ENCODE results near the gene NYAP1. TPM values are rescaled to one million over a fixed set of nuclear protein-coding genes. Genes with fewer than 3 reads are reported as not detected.

The NYAP1 gene
- total and polyA plus RNA-seq, 2 donors from 2014 or later: 0.41 to 0.69 TPM

- no peak for TF ChIP-seq CTCF (IDR thresholded peaks at IDR 0.05; ENCODE audit: borderline replicate concordance, extremely low read depth, insufficient read depth)
- Histone ChIP-seq H3K9ac (ENCODE audit: low read length in 3 of 3) (peak overlapping the region in 1 of 3 donors; percentile 23), H3K9me3 (ENCODE audit: control insufficient read depth in 2 of 3, insufficient read depth in 1 of 3, low read length in 3 of 3) (no peaks in the 10 kb centered on the region), H3K27ac (ENCODE audit: low read depth in 2 of 2, low read length in 2 of 2) (peak overlapping the region in 1 of 2 donors; percentile 92), H3K4me3 (ENCODE audit: low read length in 3 of 3) (no peak overlapping the region), H3K4me1 (ENCODE audit: control insufficient read depth in 2 of 3, insufficient read depth in 2 of 3, low read depth in 1 of 3, low read length in 3 of 3) (peaks cover 7 to 38% (median 38%) of the 10 kb centered on the region in 3 donors), H3K36me3 (ENCODE audit: control insufficient read depth in 2 of 3, insufficient read depth in 3 of 3, low read length in 3 of 3) (no peaks in the 10 kb centered on the region), H3K27me3 (ENCODE audit: control insufficient read depth, insufficient read depth, low read length) (no peaks in the 10 kb centered on the region)
- FAIRE-seq (no peak), DNase-seq (no peak)
- intact Hi-C loops (cut with DNase I): no loop called here
These were observed 59.9 kb downstream of the NYAP1 start for GRCh38 chr7:100543586-100543985.

- Histone ChIP-seq H3K9me3 (ENCODE audit: control insufficient read depth in 2 of 3, insufficient read depth in 1 of 3, low read length in 3 of 3) (no peaks in the 10 kb centered on the region), H3K36me3 (ENCODE audit: control insufficient read depth in 2 of 3, insufficient read depth in 3 of 3, low read length in 3 of 3) (no peaks in the 10 kb centered on the region), H3K27ac (ENCODE audit: low read depth in 2 of 2, low read length in 2 of 2) (peak overlapping the region; percentile 79 to 92), H3K27me3 (ENCODE audit: control insufficient read depth, insufficient read depth, low read length) (no peaks in the 10 kb centered on the region), H3K4me1 (ENCODE audit: control insufficient read depth in 2 of 3, insufficient read depth in 2 of 3, low read depth in 1 of 3, low read length in 3 of 3) (peaks cover 7 to 40% (median 39%) of the 10 kb centered on the region in 3 donors), H3K9ac (ENCODE audit: low read length in 3 of 3) (no peak overlapping the region), H3K4me3 (ENCODE audit: low read length in 3 of 3) (no peak overlapping the region)
- FAIRE-seq (no peak), DNase-seq (no peak)
- TF ChIP-seq CTCF (IDR thresholded peaks at IDR 0.05; ENCODE audit: borderline replicate concordance, extremely low read depth, insufficient read depth): no peak
- intact Hi-C loops (cut with DNase I): no loop called here
These were observed 60.7 kb downstream of the NYAP1 start for GRCh38 chr7:100544386-100544785.

Other genes starting within 250 kb of the NYAP1 start
- gene SPDYE3, start 176.2 kb upstream of the NYAP1 start, total RNA-seq: not detected
- not detected for gene SPDYE3, start 176.2 kb upstream of the NYAP1 start, polyA plus RNA-seq (ENCODE audit: insufficient read depth, low read depth, low replicate concordance)
- 76.4 TPM for gene PILRB, start 125.8 kb upstream of the NYAP1 start, total RNA-seq
- gene PILRB, start 125.8 kb upstream of the NYAP1 start, polyA plus RNA-seq (ENCODE audit: insufficient read depth, low read depth, low replicate concordance): 45.0 TPM
- 18.8 TPM for gene PILRA, start 110.4 kb upstream of the NYAP1 start, total RNA-seq
- 15.4 TPM for gene PILRA, start 110.4 kb upstream of the NYAP1 start, polyA plus RNA-seq (ENCODE audit: insufficient read depth, low read depth, low replicate concordance)
- 3.0 TPM for gene ZCWPW1, start 55.2 kb upstream of the NYAP1 start, total RNA-seq
- 7.9 TPM for gene ZCWPW1, start 55.2 kb upstream of the NYAP1 start, polyA plus RNA-seq (ENCODE audit: insufficient read depth, low read depth, low replicate concordance)
- 47.2 TPM for gene MEPCE, start 54.1 kb upstream of the NYAP1 start, total RNA-seq
- 33.4 TPM for gene MEPCE, start 54.1 kb upstream of the NYAP1 start, polyA plus RNA-seq (ENCODE audit: insufficient read depth, low read depth, low replicate concordance)
- 41.7 TPM for gene PPP1R35, start 47.4 kb upstream of the NYAP1 start, total RNA-seq
- gene PPP1R35, start 47.4 kb upstream of the NYAP1 start, polyA plus RNA-seq (ENCODE audit: insufficient read depth, low read depth, low replicate concordance): 40.2 TPM
- gene SPACDR, start 19.7 kb upstream of the NYAP1 start, total RNA-seq: 0.54 TPM
- not detected for gene SPACDR, start 19.7 kb upstream of the NYAP1 start, polyA plus RNA-seq (ENCODE audit: insufficient read depth, low read depth, low replicate concordance)
- gene TSC22D4, start 4.7 kb upstream of the NYAP1 start, total RNA-seq: 61.5 TPM
- 67.0 TPM for gene TSC22D4, start 4.7 kb upstream of the NYAP1 start, polyA plus RNA-seq (ENCODE audit: insufficient read depth, low read depth, low replicate concordance)
- gene AGFG2, start 55.3 kb downstream of the NYAP1 start, total RNA-seq: 37.3 TPM
- 24.3 TPM for gene AGFG2, start 55.3 kb downstream of the NYAP1 start, polyA plus RNA-seq (ENCODE audit: insufficient read depth, low read depth, low replicate concordance)
- 9.8 TPM for gene SAP25, start 90.0 kb downstream of the NYAP1 start, total RNA-seq
- 5.7 TPM for gene SAP25, start 90.0 kb downstream of the NYAP1 start, polyA plus RNA-seq (ENCODE audit: insufficient read depth, low read depth, low replicate concordance)
- gene LRCH4, start 102.2 kb downstream of the NYAP1 start, total RNA-seq: 62.9 TPM
- 23.2 TPM for gene LRCH4, start 102.2 kb downstream of the NYAP1 start, polyA plus RNA-seq (ENCODE audit: insufficient read depth, low read depth, low replicate concordance)
- 0.60 TPM for gene FBXO24, start 102.4 kb downstream of the NYAP1 start, total RNA-seq
- gene FBXO24, start 102.4 kb downstream of the NYAP1 start, polyA plus RNA-seq (ENCODE audit: insufficient read depth, low read depth, low replicate concordance): 0.95 TPM
- 51.5 TPM for gene PCOLCE, start 118.4 kb downstream of the NYAP1 start, total RNA-seq
- gene PCOLCE, start 118.4 kb downstream of the NYAP1 start, polyA plus RNA-seq (ENCODE audit: insufficient read depth, low read depth, low replicate concordance): 42.9 TPM
- 18.2 TPM for gene MOSPD3, start 128.6 kb downstream of the NYAP1 start, total RNA-seq
- 30.6 TPM for gene MOSPD3, start 128.6 kb downstream of the NYAP1 start, polyA plus RNA-seq (ENCODE audit: insufficient read depth, low read depth, low replicate concordance)
- gene TFR2, start 157.6 kb downstream of the NYAP1 start, total RNA-seq: 0.79 TPM
- 0.22 TPM for gene TFR2, start 157.6 kb downstream of the NYAP1 start, polyA plus RNA-seq (ENCODE audit: insufficient read depth, low read depth, low replicate concordance)
- gene ACTL6B, start 172.5 kb downstream of the NYAP1 start, total RNA-seq: not detected
- not detected for gene ACTL6B, start 172.5 kb downstream of the NYAP1 start, polyA plus RNA-seq (ENCODE audit: insufficient read depth, low read depth, low replicate concordance)
- gene GNB2, start 189.8 kb downstream of the NYAP1 start, total RNA-seq: 265 TPM
- gene GNB2, start 189.8 kb downstream of the NYAP1 start, polyA plus RNA-seq (ENCODE audit: insufficient read depth, low read depth, low replicate concordance): 234 TPM
- 51.3 TPM for gene GIGYF1, start 210.3 kb downstream of the NYAP1 start, total RNA-seq
- 11.6 TPM for gene GIGYF1, start 210.3 kb downstream of the NYAP1 start, polyA plus RNA-seq (ENCODE audit: insufficient read depth, low read depth, low replicate concordance)
- gene POP7, start 222.2 kb downstream of the NYAP1 start, total RNA-seq: 25.7 TPM
- gene POP7, start 222.2 kb downstream of the NYAP1 start, polyA plus RNA-seq (ENCODE audit: insufficient read depth, low read depth, low replicate concordance): 41.8 TPM
- not detected for gene EPO, start 236.5 kb downstream of the NYAP1 start, total RNA-seq
- not detected for gene EPO, start 236.5 kb downstream of the NYAP1 start, polyA plus RNA-seq (ENCODE audit: insufficient read depth, low read depth, low replicate concordance)
- gene ZAN, start 249.7 kb downstream of the NYAP1 start, total RNA-seq: not detected
- not detected for gene ZAN, start 249.7 kb downstream of the NYAP1 start, polyA plus RNA-seq (ENCODE audit: insufficient read depth, low read depth, low replicate concordance)

Data from kidney (tissue), 14 donors.